ENCODE measurements around the gene PRPF39.

DNA sequence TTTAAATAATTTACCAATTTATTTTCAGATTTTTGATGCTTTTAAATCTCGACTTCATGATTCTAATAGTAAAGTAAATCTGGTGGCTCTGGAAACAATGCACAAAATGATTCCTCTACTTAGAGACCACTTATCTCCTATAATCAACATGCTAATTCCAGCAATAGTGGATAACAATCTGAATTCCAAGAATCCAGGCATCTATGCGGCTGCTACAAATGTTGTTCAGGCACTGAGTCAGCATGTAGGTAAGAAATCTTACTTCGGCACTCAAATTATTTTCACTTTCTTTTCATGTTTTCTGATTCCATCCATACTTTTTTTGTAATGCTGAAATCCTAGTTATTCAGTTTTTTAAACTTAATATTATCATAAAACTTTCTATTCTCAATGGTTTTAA lies 15.5 kb upstream of the PRPF39 start:
- no peak for TF ChIP-seq POLR2AphosphoS5 (IDR thresholded peaks at IDR 0.05; ENCODE audit: insufficient read depth in 1 of 2, low read depth in 1 of 2)
- TF ChIP-seq POLR2A (IDR thresholded peaks at IDR 0.05), result no peak
